Peyer's patch (tissue), 4 donors: ENCODE results near the gene CARHSP1.

Experiments used
- POLR2A ChIP-seq, 2 donors: fragments of 450-650 bp; IDR thresholded peaks; one replicate each; pipeline ENCODE4 v1.5.1; 2017; ENCODE audit warnings: antibody characterized with exemption in 2 of 2, mild to moderate bottlenecking in 2 of 2, moderate library complexity in 2 of 2
- TF ChIP-seq, protein P1 (sequence below), 6 experiments: fragments of 450-650 bp in 4 of 6; fragments of 200-600 bp in 2 of 6; sonication (generic) in 1 of 6; IDR thresholded peaks; one replicate each; pipeline ENCODE4 v1.5.1; 2017 to 2019; ENCODE audit warnings: antibody characterized with exemption in 6 of 6, mild to moderate bottlenecking in 3 of 6, moderate library complexity in 1 of 6

DNA sequence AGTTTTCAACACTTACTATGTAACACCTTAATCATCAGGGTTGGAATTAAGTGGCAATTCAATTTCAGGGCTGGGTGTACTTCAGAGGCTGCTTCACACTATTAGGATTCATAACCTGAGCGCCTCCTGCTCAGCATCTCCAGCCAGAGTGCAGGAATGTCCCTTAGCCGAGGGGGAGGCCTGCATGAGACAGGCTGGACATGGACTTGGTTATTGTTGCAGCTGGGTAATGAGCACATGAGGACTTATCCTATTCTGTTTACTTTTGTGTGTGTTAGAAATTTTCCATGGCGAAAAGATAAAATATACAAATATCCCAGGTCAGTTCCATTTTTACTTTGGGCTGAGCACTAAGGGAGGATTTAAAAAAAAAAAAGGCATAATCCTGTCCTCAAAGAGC is 60.8 kb downstream of the CARHSP1 start:
- TF ChIP-seq, protein P1, sequence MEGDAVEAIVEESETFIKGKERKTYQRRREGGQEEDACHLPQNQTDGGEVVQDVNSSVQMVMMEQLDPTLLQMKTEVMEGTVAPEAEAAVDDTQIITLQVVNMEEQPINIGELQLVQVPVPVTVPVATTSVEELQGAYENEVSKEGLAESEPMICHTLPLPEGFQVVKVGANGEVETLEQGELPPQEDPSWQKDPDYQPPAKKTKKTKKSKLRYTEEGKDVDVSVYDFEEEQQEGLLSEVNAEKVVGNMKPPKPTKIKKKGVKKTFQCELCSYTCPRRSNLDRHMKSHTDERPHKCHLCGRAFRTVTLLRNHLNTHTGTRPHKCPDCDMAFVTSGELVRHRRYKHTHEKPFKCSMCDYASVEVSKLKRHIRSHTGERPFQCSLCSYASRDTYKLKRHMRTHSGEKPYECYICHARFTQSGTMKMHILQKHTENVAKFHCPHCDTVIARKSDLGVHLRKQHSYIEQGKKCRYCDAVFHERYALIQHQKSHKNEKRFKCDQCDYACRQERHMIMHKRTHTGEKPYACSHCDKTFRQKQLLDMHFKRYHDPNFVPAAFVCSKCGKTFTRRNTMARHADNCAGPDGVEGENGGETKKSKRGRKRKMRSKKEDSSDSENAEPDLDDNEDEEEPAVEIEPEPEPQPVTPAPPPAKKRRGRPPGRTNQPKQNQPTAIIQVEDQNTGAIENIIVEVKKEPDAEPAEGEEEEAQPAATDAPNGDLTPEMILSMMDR (IDR thresholded peaks at IDR 0.05) = no peak
- TF ChIP-seq POLR2A (IDR thresholded peaks at IDR 0.05) = no peak
